ENCODE measurements around the gene UCP3.

Gene UCP3

GRCh38 chr11:73962101-73962705 is 46.7 kb downstream of the UCP3 start:
- no peak for DNase-seq (ENCODE audit: low read depth)
- TF ChIP-seq CTCF (conservative IDR thresholded peaks at IDR 0.05; ENCODE audit: low read depth, low read length): no peak
- H3K4me3 ChIP-seq (ENCODE audit: low read depth, low read length): no peak overlapping the region

- DNase-seq (ENCODE audit: low read depth): no peak
- H3K4me3 ChIP-seq (ENCODE audit: low read depth, low read length): no peak overlapping the region
- TF ChIP-seq CTCF (conservative IDR thresholded peaks at IDR 0.05; ENCODE audit: low read depth, low read length): no peak
Observed at GRCh38 chr11:73961321-73961720, 47.6 kb downstream of the UCP3 start.

- DNase-seq (ENCODE audit: low read depth): no peak
- no peak for TF ChIP-seq CTCF (conservative IDR thresholded peaks at IDR 0.05; ENCODE audit: low read depth, low read length)
- H3K4me3 ChIP-seq (ENCODE audit: low read depth, low read length): no peak overlapping the region
Observed at GRCh38 chr11:73958521-73959141, 50.3 kb downstream of the UCP3 start.

GRCh38 chr11:73957654-73958361 is 51.1 kb downstream of the UCP3 start:
- no peak overlapping the region for H3K4me3 ChIP-seq (ENCODE audit: low read depth, low read length)
- DNase-seq (ENCODE audit: low read depth): no peak
- TF ChIP-seq CTCF (conservative IDR thresholded peaks at IDR 0.05; ENCODE audit: low read depth, low read length): no peak

GRCh38 chr11:73956876-73957653 is 51.8 kb downstream of the UCP3 start:
- TF ChIP-seq CTCF (conservative IDR thresholded peaks at IDR 0.05; ENCODE audit: low read depth, low read length): no peak
- DNase-seq (ENCODE audit: low read depth): no peak
- H3K4me3 ChIP-seq (ENCODE audit: low read depth, low read length): no peak overlapping the region

GRCh38 chr11:73951797-73952196 is 57.1 kb downstream of the UCP3 start:
- no peak for DNase-seq (ENCODE audit: low read depth)
- TF ChIP-seq CTCF (conservative IDR thresholded peaks at IDR 0.05; ENCODE audit: low read depth, low read length): no peak
- no peak overlapping the region for H3K4me3 ChIP-seq (ENCODE audit: low read depth, low read length)
